Sigmoid colon (tissue), 4 donors: ENCODE measurements around the gene PTPRD.

Source experiments
- CTCF ChIP-seq, 4 experiments: fragments of 450-650 bp in 3 of 4; fragments of 200-600 bp in 1 of 4; IDR thresholded peaks; one replicate each; pipeline ENCODE4 v1.5.1; 2016 to 2019; ENCODE audit warnings: antibody characterized with exemption in 4 of 4, mild to moderate bottlenecking in 3 of 4, moderate library complexity in 2 of 4
- POLR2AphosphoS5 ChIP-seq, 4 donors: sonication (generic); formaldehyde crosslinking; IDR thresholded peaks; one replicate each; pipeline ENCODE4 v1.6.1; 2017; ENCODE audit warnings: antibody characterized with exemption in 4 of 4

- TF ChIP-seq CTCF (IDR thresholded peaks at IDR 0.05) (no peak), POLR2AphosphoS5 (IDR thresholded peaks at IDR 0.05) (no peak)
Measured at GRCh38 chr9:8515748-8516147, 2097.1 kb downstream of the PTPRD start.
